Ovary (tissue), 3 donors: Measurements from ENCODE around the gene GATD1.

ENCODE experiments used
- CTCF ChIP-seq, 3 donors: fragments of 450-650 bp in 2 of 3; fragments of 200-600 bp in 1 of 3; IDR thresholded peaks; one replicate each; pipeline versions ENCODE4 v1.5.1 to v1.8.0; 2016 to 2022; ENCODE audit warnings: antibody characterized with exemption in 3 of 3, mild to moderate bottlenecking in 1 of 3
- POLR2A ChIP-seq: fragments of 450-650 bp; IDR thresholded peaks from one replicate; pipeline ENCODE4 v1.6.1; 2017; ENCODE audit warnings: antibody characterized with exemption, mild to moderate bottlenecking, moderate library complexity
- donor health status: DM: no; HTN: no; CAD: no.

- TF ChIP-seq CTCF (IDR thresholded peaks at IDR 0.05), result peak in 2 of 3 donors; percentile 24 to 38
- TF ChIP-seq POLR2A, result no peak
Measured at GRCh38 chr11:765025-765801, 12.1 kb downstream of the GATD1 start.
